Uterus (tissue), 4 donors: Measurements from ENCODE around the gene CCT8L2. TPM values are rescaled to one million over a fixed set of nuclear protein-coding genes. Genes with fewer than 3 reads are reported as not detected.
"Not testable (repeated sequence)": the region's sequence is repeated elsewhere in the genome, so short reads cannot be mapped to it uniquely, and the experiment has no call there.

Source experiments
- DNase-seq, 2 donors: peaks; one replicate each; pipeline ENCODE4 v3.0.0-alpha.2; 2019 to 2020
- H3K27ac ChIP-seq, 2 donors: fragments of 200-600 bp; sonication (generic); 1 replicate in 1 of 2; 2 replicates in 1 of 2; pipeline ENCODE4 v1.5.1; 2016 to 2018
- H3K27me3 ChIP-seq, 2 donors: fragments of 200-600 bp; sonication (generic); one replicate each; pipeline ENCODE4 v1.5.1; 2018 to 2019; ENCODE audit warnings: control low read depth in 1 of 2
- H3K36me3 ChIP-seq, 2 donors: fragments of 200-600 bp; sonication (generic); one replicate each; pipeline ENCODE4 v1.5.1; 2019; ENCODE audit warnings: control low read depth in 1 of 2
- H3K4me1 ChIP-seq, 2 donors: fragments of 200-600 bp; sonication (generic); one replicate each; pipeline ENCODE4 v1.5.1; 2018 to 2019; ENCODE audit warnings: control low read depth in 1 of 2
- H3K4me3 ChIP-seq, 2 donors: fragments of 200-600 bp; sonication (generic); 1 replicate in 1 of 2; 2 replicates in 1 of 2; pipeline ENCODE4 v1.5.1; 2018 to 2019; ENCODE audit warnings: mild to moderate bottlenecking in 1 of 2
- H3K9me3 ChIP-seq, 2 donors: fragments of 200-600 bp; sonication (generic); one replicate each; pipeline ENCODE4 v1.5.1; 2019; ENCODE audit warnings: control low read depth in 1 of 2
- POLR2A ChIP-seq, 2 donors: fragments of 450-650 bp; IDR thresholded peaks; one replicate each; pipeline ENCODE4 v1.6.1; 2016; ENCODE audit warnings: antibody characterized with exemption in 2 of 2, mild to moderate bottlenecking in 1 of 2, moderate library complexity in 1 of 2
- intact Hi-C: fragments of 100-400 bp; cut with DNase I; formaldehyde crosslinking; loops from one replicate; pipeline ENCODE4 v1.15.1; 2023; ENCODE audit warnings: low total_unique reads
- total RNA-seq, 4 donors: library from RNA; depleted of rRNA in 3 of 4; stranded (reverse); fragments of >200 nt in 3 of 4; gene quantifications; one replicate each; pipeline versions ENCODE4 v1.1.0 to v1.2.4, GENCODE V29; 2014 to 2023
- TF ChIP-seq, protein P1 (sequence below), 4 experiments: fragments of 200-600 bp in 2 of 4; fragments of 450-650 bp in 2 of 4; sonication (generic) in 2 of 4; IDR thresholded peaks; one replicate each; pipeline ENCODE4 v1.5.1; 2016 to 2019; ENCODE audit warnings: antibody characterized with exemption in 4 of 4, mild to moderate bottlenecking in 2 of 4, moderate library complexity in 1 of 4
- donor health status: DM: yes; HTN: yes; CAD: no.

CCT8L2 gene
- total RNA-seq, 4 donors from 2014 or later, result not detected

DNA sequence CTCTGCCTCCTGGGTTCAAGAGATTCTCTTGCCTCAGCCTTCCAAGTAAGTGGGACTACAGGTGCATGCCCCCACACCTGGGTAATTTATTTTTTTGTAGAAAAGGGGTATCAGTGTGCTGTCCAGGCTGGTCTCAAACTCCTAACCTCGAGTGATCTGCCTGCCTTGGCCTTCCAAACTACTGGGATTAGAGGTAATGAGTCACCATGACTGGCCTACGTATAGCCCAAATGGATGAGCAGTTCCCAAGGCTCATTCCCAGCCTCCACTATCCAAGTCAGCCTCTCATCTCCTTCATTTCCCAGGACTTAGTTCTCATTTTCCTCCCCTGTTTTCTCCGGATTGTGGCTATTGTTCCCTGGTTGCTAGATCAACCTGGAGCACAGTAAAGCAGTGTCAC, 5.6 kb downstream of the CCT8L2 start:
- no peak overlapping the region for H3K27ac ChIP-seq
- intact Hi-C loops, result no loop called here
- no peaks in the 10 kb centered on the region for H3K4me1 ChIP-seq
- H3K9me3 ChIP-seq, result no peaks in the 10 kb centered on the region
- no peak for DNase-seq
- no peaks in the 10 kb centered on the region for H3K27me3 ChIP-seq
- no peaks in the 10 kb centered on the region for H3K36me3 ChIP-seq
- no peak overlapping the region for H3K4me3 ChIP-seq
- TF ChIP-seq, protein P1, sequence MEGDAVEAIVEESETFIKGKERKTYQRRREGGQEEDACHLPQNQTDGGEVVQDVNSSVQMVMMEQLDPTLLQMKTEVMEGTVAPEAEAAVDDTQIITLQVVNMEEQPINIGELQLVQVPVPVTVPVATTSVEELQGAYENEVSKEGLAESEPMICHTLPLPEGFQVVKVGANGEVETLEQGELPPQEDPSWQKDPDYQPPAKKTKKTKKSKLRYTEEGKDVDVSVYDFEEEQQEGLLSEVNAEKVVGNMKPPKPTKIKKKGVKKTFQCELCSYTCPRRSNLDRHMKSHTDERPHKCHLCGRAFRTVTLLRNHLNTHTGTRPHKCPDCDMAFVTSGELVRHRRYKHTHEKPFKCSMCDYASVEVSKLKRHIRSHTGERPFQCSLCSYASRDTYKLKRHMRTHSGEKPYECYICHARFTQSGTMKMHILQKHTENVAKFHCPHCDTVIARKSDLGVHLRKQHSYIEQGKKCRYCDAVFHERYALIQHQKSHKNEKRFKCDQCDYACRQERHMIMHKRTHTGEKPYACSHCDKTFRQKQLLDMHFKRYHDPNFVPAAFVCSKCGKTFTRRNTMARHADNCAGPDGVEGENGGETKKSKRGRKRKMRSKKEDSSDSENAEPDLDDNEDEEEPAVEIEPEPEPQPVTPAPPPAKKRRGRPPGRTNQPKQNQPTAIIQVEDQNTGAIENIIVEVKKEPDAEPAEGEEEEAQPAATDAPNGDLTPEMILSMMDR (IDR thresholded peaks at IDR 0.05), result no peak
- TF ChIP-seq POLR2A (IDR thresholded peaks at IDR 0.05), result no peak

DNA sequence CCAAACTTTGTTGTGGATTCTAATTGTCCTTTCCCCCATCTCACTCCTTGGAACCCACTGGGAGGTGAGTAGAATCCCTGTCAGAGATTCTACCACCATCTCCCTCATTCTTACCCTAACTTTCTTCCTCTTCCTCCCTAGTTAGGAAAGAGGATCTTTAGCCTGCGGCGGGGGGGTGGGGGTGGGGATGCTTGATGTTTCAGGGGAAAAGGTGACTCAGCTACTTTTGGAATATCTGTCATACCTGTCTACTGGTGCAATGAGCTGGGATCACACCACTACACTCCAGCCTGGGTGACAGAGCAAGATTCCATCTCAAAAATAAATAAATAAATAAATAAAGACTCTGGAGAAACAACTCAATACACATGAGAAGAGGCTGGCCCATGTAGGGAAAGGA, 6.4 kb downstream of the CCT8L2 start:
- no peaks in the 10 kb centered on the region for H3K9me3 ChIP-seq
- H3K4me1 ChIP-seq, result no peaks in the 10 kb centered on the region
- H3K27me3 ChIP-seq, result no peaks in the 10 kb centered on the region
- no peaks in the 10 kb centered on the region for H3K36me3 ChIP-seq
- intact Hi-C loops, result no loop called here
- TF ChIP-seq, protein P1 (IDR thresholded peaks at IDR 0.05), result no peak
- TF ChIP-seq POLR2A (IDR thresholded peaks at IDR 0.05), result no peak
- H3K27ac ChIP-seq, result no peak overlapping the region
- H3K4me3 ChIP-seq, result no peak overlapping the region
- DNase-seq, result no peak

DNA sequence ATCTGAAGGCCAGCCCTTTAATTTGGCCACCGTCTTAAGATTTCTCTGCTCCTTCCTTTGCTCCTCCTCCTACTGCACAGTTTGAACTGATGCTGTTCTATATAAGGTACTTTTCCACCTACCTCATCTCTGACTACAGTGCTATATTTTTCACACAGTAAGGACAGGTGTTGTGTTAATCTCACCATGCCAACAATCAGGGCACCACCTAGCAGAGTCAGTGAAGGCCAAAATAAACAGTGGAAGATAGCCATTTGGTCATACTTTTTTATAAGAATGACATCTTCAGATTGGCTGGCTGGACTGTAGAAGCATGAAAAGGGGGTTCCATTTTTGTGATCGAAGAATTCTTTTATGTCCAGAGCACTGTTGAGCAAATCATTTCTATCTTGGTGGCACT, 11.7 kb downstream of the CCT8L2 start:
- intact Hi-C loops, H3K4me1 ChIP-seq, H3K27ac ChIP-seq, H3K27me3 ChIP-seq, DNase-seq, H3K4me3 ChIP-seq, H3K9me3 ChIP-seq, H3K36me3 ChIP-seq: not testable (repeated sequence)

DNA sequence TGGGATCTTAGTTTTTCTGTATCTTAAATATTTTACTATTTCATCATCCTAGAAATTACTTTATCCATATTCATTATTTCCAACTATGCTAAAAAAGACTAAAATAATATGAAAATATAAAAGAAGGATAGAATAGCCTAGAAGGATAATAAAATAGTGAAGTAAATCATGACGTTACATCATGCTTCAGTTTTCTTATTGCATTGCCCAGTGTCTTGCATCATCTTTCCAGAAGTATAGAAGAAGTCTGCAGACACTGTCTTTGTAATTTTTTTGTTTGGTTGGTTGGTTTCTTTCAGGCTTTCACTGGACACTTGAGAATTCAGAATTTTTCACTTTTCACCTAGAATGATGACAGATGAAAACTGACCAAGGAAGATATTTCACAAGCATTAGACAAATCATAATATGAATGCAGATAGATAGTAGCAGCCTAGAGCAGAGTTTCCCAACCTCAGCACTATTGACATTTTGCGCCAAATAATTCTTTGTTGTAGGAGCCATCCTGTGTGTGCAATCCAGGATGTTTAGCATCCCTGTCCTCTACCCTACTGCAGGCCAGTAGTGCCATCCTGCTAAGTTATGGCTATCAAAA, 23.3 kb downstream of the CCT8L2 start:
- DNase-seq, H3K4me3 ChIP-seq, H3K36me3 ChIP-seq, H3K4me1 ChIP-seq, H3K9me3 ChIP-seq, intact Hi-C loops, H3K27ac ChIP-seq, H3K27me3 ChIP-seq: not testable (repeated sequence)

DNA sequence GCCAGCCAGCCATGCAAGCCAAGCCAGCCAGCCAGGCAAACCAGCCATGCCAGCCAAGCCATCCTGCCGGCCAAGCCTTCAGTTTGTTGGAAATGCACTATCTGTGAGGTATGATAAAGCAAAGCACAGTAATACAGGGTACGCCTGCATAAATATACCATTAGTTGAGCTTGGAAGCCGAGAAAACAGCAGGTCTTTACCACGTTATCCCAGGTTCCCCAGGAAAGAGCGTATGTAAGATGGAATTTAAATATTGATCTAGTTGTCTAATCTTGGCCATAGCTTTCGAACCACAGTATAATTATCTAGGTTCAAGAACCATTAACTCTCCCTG, 24.2 kb downstream of the CCT8L2 start:
- H3K36me3 ChIP-seq, result no peaks in the 10 kb centered on the region
- H3K27me3 ChIP-seq, result no peaks in the 10 kb centered on the region
- no peaks in the 10 kb centered on the region for H3K4me1 ChIP-seq
- TF ChIP-seq, protein P1 (IDR thresholded peaks at IDR 0.05), result no peak
- H3K4me3 ChIP-seq, result no peak overlapping the region
- H3K9me3 ChIP-seq, result peaks cover 0 to 4% of the 10 kb centered on the region in 2 donors
- intact Hi-C loops, result no loop called here
- no peak overlapping the region for H3K27ac ChIP-seq
- no peak for DNase-seq

DNA sequence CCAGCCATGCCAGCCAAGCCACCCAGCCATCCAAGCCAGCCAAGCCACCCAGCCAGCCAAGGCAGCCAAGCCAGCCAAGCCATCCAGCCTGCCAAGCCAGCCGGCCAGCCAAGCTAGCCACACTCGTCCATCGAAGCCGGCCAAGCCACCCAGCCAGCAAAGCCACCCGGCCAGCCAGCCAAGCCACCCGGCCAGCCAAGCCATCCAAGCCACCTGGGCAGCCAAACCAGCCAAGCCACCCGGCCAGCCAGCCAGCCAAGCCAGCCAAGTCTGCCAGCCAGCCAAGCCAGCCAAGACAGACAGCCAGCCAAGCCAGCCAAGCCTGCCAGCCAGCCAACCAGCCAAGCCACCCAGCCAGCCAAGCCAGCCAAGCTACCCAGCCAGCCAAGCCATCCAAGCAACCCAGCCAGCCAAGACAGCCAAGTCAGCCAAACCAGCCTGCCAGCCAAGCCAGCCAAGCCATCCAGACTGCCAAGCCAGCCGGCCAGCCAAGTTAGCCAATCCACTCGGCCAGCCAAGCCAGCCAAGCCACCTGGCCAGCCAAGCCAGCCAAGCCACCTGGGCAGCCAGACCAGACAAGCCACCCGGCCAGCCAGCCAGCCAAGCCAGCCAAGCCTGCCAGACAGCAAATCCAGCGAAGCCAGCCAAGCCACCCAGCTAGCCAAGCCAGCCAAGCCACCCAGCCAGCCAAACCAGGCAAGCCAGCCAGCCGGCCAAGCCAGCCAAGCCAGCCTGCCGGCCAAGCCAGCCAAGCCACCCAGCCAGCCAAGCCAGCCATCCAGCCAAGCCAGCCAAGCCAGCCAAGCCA, 24.8 kb downstream of the CCT8L2 start:
- DNase-seq, H3K4me3 ChIP-seq, H3K27ac ChIP-seq, H3K36me3 ChIP-seq, H3K4me1 ChIP-seq, H3K27me3 ChIP-seq, intact Hi-C loops, H3K9me3 ChIP-seq: not testable (repeated sequence)

DNA sequence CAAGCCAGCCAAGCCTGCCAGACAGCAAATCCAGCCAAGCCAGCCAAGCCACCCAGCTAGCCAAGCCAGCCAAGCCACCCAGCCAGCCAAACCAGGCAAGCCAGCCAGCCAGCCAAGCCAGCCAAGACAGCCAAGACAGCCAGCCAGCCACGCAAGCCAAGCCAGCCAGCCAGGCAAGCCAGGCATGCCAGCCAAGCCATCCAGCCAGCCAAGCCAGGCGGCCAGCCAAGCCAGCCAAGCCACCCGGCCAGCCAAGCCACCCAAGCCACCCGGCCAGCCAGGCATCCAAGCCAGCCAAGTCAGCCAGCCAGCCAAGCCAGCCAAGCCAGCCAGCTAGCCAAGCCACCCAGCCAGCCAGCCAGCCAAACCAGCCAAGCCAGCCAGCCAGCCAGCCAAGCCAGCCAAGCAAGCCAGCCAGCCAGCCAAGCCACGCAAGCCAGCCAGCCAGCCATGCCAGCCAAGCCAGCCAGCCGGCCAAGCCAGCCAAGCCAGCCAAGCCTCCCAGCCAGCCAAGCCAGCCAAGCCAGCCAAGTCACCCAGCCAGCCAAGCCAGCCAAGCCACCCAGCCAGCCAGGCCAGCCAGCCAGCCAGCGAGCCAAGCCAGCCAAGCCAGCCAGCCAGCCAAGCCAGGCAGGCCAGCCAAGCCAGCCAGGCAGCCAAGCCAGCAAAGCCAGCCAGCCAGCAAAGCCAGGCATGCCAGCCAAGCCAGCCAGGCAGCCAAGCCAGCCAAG, 26.0 kb downstream of the CCT8L2 start:
- H3K36me3 ChIP-seq, intact Hi-C loops, H3K9me3 ChIP-seq, H3K27ac ChIP-seq, H3K27me3 ChIP-seq, DNase-seq, H3K4me3 ChIP-seq, H3K4me1 ChIP-seq: not testable (repeated sequence)

DNA sequence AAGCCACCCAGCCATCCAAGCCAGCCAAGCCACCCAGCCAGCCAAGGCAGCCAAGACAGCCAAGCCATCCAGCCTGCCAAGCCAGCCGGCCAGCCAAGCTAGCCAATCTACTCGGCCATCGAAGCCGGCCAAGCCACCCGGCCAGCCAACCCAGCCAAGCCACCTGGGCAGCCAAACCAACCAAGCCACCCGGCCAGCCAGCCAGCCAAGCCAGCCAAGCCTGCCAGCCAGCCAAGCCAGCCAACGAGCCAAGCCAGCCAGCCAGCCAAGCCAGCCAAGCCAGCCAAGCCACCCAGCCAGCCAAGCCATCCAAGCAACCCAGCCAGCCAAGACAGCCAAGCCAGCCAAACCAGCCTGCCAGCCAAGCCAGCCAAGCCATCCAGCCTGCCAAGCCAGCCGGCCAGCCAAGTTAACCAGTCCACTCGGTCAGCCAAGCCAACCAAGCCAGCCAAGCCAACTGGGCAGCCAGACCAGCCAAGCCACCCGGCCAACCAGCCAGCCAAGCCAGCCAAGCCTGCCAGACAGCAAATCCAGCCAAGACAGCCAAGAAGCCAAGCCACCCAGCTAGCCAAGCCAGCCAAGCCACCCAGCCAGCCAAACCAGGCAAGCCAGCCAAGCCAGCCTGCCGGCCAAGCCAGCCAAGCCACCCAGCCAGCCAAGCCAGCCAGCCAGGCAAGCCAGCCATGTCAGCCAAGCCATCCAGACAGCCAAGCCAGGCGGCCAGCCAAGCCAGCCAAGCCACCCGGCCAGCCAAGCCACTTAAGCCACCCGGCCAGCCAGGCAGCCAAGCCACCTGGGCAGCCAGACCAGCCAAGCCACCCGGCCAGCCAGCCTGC, 26.8 kb downstream of the CCT8L2 start:
- not testable (repeated sequence) for H3K27ac ChIP-seq

DNA sequence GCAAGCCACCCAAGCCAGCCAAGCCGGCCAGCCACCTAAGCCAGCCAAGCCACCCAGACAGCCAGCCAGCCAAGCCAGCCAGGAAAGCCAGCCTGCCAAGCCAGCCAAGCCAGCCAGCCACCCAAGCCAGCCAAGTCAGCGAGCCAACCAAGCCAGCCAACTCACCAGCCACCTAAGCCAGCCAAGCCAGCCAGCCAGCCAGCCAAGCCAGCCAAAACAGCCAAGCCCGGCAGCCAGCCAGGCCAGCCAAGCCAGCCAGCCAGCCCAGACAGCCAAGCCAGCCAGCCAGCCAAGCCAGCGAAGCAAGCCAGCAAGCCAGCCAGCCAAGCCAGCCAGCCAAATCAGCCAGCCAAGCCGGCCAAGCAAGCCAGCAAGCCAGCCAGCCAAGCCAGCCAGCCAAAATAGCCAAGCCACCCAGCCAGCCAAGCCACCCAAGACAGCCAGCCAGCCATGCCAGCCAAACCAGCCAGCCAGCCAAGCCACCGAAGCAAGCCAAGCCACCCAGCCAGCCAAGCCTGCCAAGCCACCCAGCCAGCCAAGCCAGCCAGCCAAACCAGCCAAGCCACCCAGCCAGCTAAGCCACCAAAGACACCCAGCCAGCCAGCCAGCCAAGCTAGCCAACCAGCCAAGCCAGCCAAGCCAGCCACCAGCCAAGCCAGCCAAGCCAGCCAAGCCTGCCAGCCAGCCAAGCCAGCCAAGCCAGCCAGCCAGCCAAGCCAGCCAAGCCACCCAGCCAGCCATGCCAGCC, 27.6 kb downstream of the CCT8L2 start:
- H3K4me1 ChIP-seq, H3K36me3 ChIP-seq, H3K27me3 ChIP-seq, H3K9me3 ChIP-seq, H3K27ac ChIP-seq, DNase-seq, intact Hi-C loops, H3K4me3 ChIP-seq: not testable (repeated sequence)

More for the DNA sequence above, 26.8 kb downstream of the CCT8L2 start:
- H3K4me3 ChIP-seq, intact Hi-C loops, DNase-seq, H3K9me3 ChIP-seq, H3K27me3 ChIP-seq, H3K4me1 ChIP-seq, H3K36me3 ChIP-seq: not testable (repeated sequence)
